Mucosa of descending colon (tissue), 3 donors: Measurements from ENCODE around the gene HBEGF. TPM values are rescaled to one million over a fixed set of nuclear protein-coding genes. Genes with fewer than 3 reads are reported as not detected.
A peak's percentile ranks its signal among the peaks of the same experiment; 100 is the strongest.

Source experiments
- ATAC-seq: fragments of 200-7000 bp; cut with Tn5 transposase; one replicate; pipeline ENCODE4 v1.9.1; 2020; ENCODE audit warnings: mild to moderate bottlenecking, moderate library complexity
- DNase-seq, 3 donors: peaks; one replicate each; pipeline ENCODE4 v3.0.0-alpha.2; 2020
- H3K36me3 ChIP-seq: fragments of 200-600 bp; one replicate; pipeline ENCODE4 v1.8.0; 2021; ENCODE audit warnings: low read depth, mild to moderate bottlenecking
- H3K4me1 ChIP-seq: fragments of 200-600 bp; one replicate; pipeline ENCODE4 v1.8.0; 2021; ENCODE audit warnings: low read depth, mild to moderate bottlenecking
- H3K4me3 ChIP-seq: fragments of 200-600 bp; one replicate; pipeline ENCODE4 v1.8.0; 2021; ENCODE audit warnings: mild to moderate bottlenecking
- H3K9me3 ChIP-seq: fragments of 200-600 bp; one replicate; pipeline ENCODE4 v1.8.0; 2021; ENCODE audit warnings: mild to moderate bottlenecking
- CTCF ChIP-seq: fragments of 200-600 bp; IDR thresholded peaks from one replicate; pipeline ENCODE4 v1.8.0; 2022; ENCODE audit warnings: antibody characterized with exemption, mild to moderate bottlenecking
- intact Hi-C, 2 donors: fragments of 100-400 bp; cut with DNase I in 1 of 2; cut with micrococcal nuclease in 1 of 2; formaldehyde crosslinking; loops; one replicate each; pipeline versions ENCODE4 v1.11.0 to v1.11.1; 2022; cut with DNase I, micrococcal nuclease
- total RNA-seq, 3 donors: library from RNA; stranded (reverse); fragmentation: NEBNext Ultra II Directional in 2 of 3; extraction: Animal tissue kit (Norgen Biotek cat#: 25700) in 2 of 3; gene quantifications; one replicate each; pipeline versions ENCODE4 v1.2.1 to v1.2.4, GENCODE V29; 2021 to 2023
- donor health status: DM: no; HTN: no; CAD: no; lungs with moderate emphysema.
- donor health status: DM: no; HTN: no; CAD: no.
- donor health status: DM: no; HTN: yes; CAD: no.

Gene HBEGF
- total RNA-seq, 3 donors from 2014 or later = 8.8 to 15.7 (median 13.1) TPM

GRCh38 chr5:140324617-140325241 is 21.7 kb downstream of the HBEGF start:
- Histone ChIP-seq H3K36me3 (no peaks in the 10 kb centered on the region), H3K4me3 (no peak overlapping the region), H3K9me3 (no peaks in the 10 kb centered on the region), H3K4me1 (no peaks in the 10 kb centered on the region)
- DNase-seq = no peak
- peak; percentile 13 for ATAC-seq
- no peak for TF ChIP-seq CTCF
- intact Hi-C loops = no loop called here

- ATAC-seq = no peak
- H3K36me3 ChIP-seq = no peaks in the 10 kb centered on the region
- intact Hi-C loops = no loop called here
- no peak for DNase-seq
- no peaks in the 10 kb centered on the region for H3K9me3 ChIP-seq
- no peak overlapping the region for H3K4me3 ChIP-seq
- H3K4me1 ChIP-seq = no peaks in the 10 kb centered on the region
- no peak for TF ChIP-seq CTCF
These were observed 22.3 kb downstream of the HBEGF start for GRCh38 chr5:140324041-140324600.

GRCh38 chr5:140322751-140323731 is 23.4 kb downstream of the HBEGF start:
- Histone ChIP-seq H3K9me3 (no peaks in the 10 kb centered on the region), H3K4me1 (no peaks in the 10 kb centered on the region), H3K36me3 (no peaks in the 10 kb centered on the region), H3K4me3 (no peak overlapping the region)
- no peak for TF ChIP-seq CTCF
- intact Hi-C loops = no loop called here
- peak; percentile 14 for ATAC-seq
- DNase-seq = no peak

- Histone ChIP-seq H3K36me3 (no peaks in the 10 kb centered on the region), H3K9me3 (no peaks in the 10 kb centered on the region), H3K4me3 (no peak overlapping the region), H3K4me1 (no peaks in the 10 kb centered on the region)
- ATAC-seq = peak; percentile 55
- peak in 1 of 3 donors; percentile 19 for DNase-seq
- intact Hi-C loops = no loop called here
- no peak for TF ChIP-seq CTCF
These were observed 24.6 kb downstream of the HBEGF start for GRCh38 chr5:140321796-140322195.

- intact Hi-C loops = no loop called here
- no peak for TF ChIP-seq CTCF
- Histone ChIP-seq H3K9me3 (no peaks in the 10 kb centered on the region), H3K4me3 (no peak overlapping the region), H3K4me1 (no peaks in the 10 kb centered on the region), H3K36me3 (no peaks in the 10 kb centered on the region)
- ATAC-seq = peak; percentile 9
- no peak for DNase-seq
These were observed 26.6 kb downstream of the HBEGF start for GRCh38 chr5:140319833-140320232.
